Small intestine (tissue), 7 donors: ENCODE results near the gene TFAP2B. TPM values are rescaled to one million over a fixed set of nuclear protein-coding genes. Genes with fewer than 3 reads are reported as not detected.

ENCODE experiments used
- DNase-seq, 2 donors: peaks; one replicate each; pipeline versions ENCODE4 v3.0.0 to v3.0.0-alpha.2; 2013
- FAIRE-seq: peaks from 2 replicates; lab custom pipeline; 2012; peaks lifted over from hg19 to GRCh38; lab: Jason Lieb, UNC
- H3K27ac ChIP-seq, 3 donors: one replicate each; pipeline ENCODE4 v1.5.1; 2013; ENCODE audit warnings: low read length in 2 of 3, mild to moderate bottlenecking in 2 of 3, control low read depth in 1 of 3, inconsistent platforms in 1 of 3, low read depth in 1 of 3, moderate library complexity in 1 of 3
- H3K27me3 ChIP-seq, 3 donors: one replicate each; pipeline ENCODE4 v1.6.1; 2013; ENCODE audit warnings: low read length in 3 of 3, inconsistent platforms in 1 of 3; ENCODE audit not compliant: control insufficient read depth in 3 of 3, insufficient read depth in 3 of 3
- H3K36me3 ChIP-seq, 3 donors: one replicate each; pipeline ENCODE4 v1.6.1; 2013; ENCODE audit warnings: low read length in 3 of 3, inconsistent platforms in 1 of 3, low read depth in 1 of 3, mild to moderate bottlenecking in 1 of 3, moderate library complexity in 1 of 3; ENCODE audit not compliant: control insufficient read depth in 3 of 3, insufficient read depth in 2 of 3
- H3K4me1 ChIP-seq, 3 donors: one replicate each; pipeline ENCODE4 v1.6.1; 2013; ENCODE audit warnings: low read length in 2 of 3, inconsistent platforms in 1 of 3, low read depth in 1 of 3, mild to moderate bottlenecking in 1 of 3, moderate library complexity in 1 of 3; ENCODE audit not compliant: control insufficient read depth in 3 of 3, insufficient read depth in 2 of 3
- H3K4me3 ChIP-seq, 3 donors: one replicate each; pipeline ENCODE4 v1.5.1; 2013; ENCODE audit warnings: low read length in 3 of 3, control low read depth in 1 of 3, inconsistent platforms in 1 of 3, low read depth in 1 of 3, mild to moderate bottlenecking in 1 of 3, moderate library complexity in 1 of 3
- H3K9me3 ChIP-seq, 2 donors: one replicate each; pipeline ENCODE4 v1.6.1; 2013; ENCODE audit warnings: low read depth in 1 of 2, low read length in 1 of 2; ENCODE audit not compliant: control insufficient read depth in 2 of 2, insufficient read depth in 1 of 2
- WGBS, 3 donors: extraction: QIAGEN DNeasy Blood & Tissue Kit; methylation state at CpG; one replicate each; pipeline ENCODE4 v1.1.7; 2013; 5-methylcytosine and 5-hydroxymethylcytosine counted together
- polyA plus RNA-seq, 4 donors: library from polyadenylated mRNA; stranded (reverse) in 3 of 4; unstranded in 1 of 4; fragments of 200-250 nt in 3 of 4; fragments of 120-200 nt in 1 of 4; gene quantifications; one replicate each; pipeline versions ENCODE4 v1.2.1 to v1.2.3, GENCODE V29; 2013
- donor health status: healthy with polysubstance abuse.
- donor health status: control.
- donor health status: control.
- donor health status: Bipolar disorder and iron deficiency.
- donor health status: healthy.

TFAP2B gene
- polyA plus RNA-seq, 4 donors = not detected

DNA sequence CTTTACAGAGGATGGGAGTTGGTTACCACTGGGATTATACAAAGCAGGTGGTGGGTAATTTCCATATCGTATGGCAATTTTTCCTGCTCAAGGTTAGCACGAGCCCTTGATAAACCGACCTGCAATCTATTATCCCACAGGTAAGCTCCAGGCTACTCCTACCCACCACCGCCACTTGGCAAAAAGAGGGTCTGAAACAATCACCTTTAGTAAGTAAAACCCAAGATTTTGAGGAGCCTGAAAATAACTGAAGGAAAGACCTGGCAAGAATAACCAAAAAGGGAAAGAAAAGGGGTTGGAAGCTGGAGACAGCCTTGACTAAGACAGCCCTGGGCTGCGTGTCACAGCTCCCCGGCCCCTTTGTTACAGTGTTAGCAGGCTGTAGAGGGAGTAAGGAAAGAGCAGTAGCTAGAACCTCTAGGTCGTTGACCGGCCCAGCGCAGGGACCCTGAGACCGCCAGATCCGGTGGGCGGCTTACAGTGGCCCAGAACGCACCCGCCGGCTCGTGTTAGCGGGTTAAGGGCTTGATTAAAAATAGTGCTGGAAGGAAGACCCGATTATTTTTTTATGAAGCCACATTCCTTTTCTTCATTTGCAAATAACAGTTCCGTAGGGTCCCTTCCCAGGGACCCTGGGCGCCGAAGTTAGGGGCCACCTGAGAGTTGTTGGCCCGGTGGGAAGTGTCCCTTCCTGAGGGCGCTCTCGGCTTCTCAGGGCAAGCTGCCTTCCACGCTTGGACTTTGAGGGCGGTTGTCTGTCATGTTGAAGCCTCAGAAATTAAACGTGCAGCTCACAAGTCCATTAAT, 30.5 kb downstream of the TFAP2B start:
- Histone ChIP-seq H3K4me1 (peaks cover 0 to 7% (median 0%) of the 10 kb centered on the region in 3 donors), H3K27ac (no peak overlapping the region), H3K4me3 (no peak overlapping the region), H3K36me3 (no peaks in the 10 kb centered on the region), H3K9me3 (no peaks in the 10 kb centered on the region), H3K27me3 (peaks cover 2 to 73% (median 49%) of the 10 kb centered on the region in 3 donors)
- FAIRE-seq (no peak), DNase-seq (no peak)
- WGBS, 3 donors = 4 to 13% (median 11%) methylated on average over 27 of the region's 27 CpGs

DNA sequence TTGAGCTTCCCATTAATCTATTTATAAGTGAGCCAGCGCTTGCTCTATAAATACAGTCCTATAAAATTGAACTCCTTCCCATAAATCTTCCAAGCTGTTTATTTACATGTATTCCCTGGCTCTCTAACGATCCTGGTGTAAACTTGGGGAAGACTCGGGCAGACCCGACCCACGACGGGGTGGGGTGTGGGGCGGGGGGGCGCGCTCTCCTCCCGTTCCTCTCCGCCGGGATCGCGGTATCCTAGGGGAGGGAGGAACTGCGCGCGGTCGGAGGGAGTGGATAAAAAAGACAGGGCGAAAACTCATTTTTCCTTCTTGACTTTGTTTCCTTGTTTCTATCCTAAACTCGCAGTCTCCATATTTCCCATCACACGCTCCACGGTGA, 31.1 kb downstream of the TFAP2B start:
- WGBS, 3 donors = 5 to 16% (median 7%) methylated on average over 22 of the region's 22 CpGs

GRCh38 chr6:50850223-50851048, 31.8 kb downstream of the TFAP2B start:
- DNase-seq = peak in 1 of 2 donors; percentile 8
- no peak overlapping the region for H3K4me3 ChIP-seq
- no peak overlapping the region for H3K27ac ChIP-seq
- H3K27me3 ChIP-seq = peaks cover 2 to 61% (median 40%) of the 10 kb centered on the region in 3 donors
- H3K9me3 ChIP-seq = no peaks in the 10 kb centered on the region
- peaks cover 0 to 7% (median 0%) of the 10 kb centered on the region in 3 donors for H3K4me1 ChIP-seq
- no peak for FAIRE-seq
- no peaks in the 10 kb centered on the region for H3K36me3 ChIP-seq
- WGBS, 3 donors = 7 to 31% (median 31%) methylated on average over 55 of the region's 55 CpGs

More for the DNA sequence above, 31.1 kb downstream of the TFAP2B start:
- H3K9me3 ChIP-seq = no peaks in the 10 kb centered on the region
- DNase-seq = no peak
- H3K4me1 ChIP-seq = peaks cover 0 to 7% (median 0%) of the 10 kb centered on the region in 3 donors
- H3K4me3 ChIP-seq = no peak overlapping the region
- FAIRE-seq = no peak
- no peaks in the 10 kb centered on the region for H3K36me3 ChIP-seq
- no peak overlapping the region for H3K27ac ChIP-seq
- peaks cover 2 to 67% (median 46%) of the 10 kb centered on the region in 3 donors for H3K27me3 ChIP-seq

GRCh38 chr6:50851049-50851845, 32.6 kb downstream of the TFAP2B start:
- Histone ChIP-seq H3K4me1 (peaks cover 0 to 7% (median 0%) of the 10 kb centered on the region in 3 donors), H3K27me3 (peaks cover 2 to 52% (median 36%) of the 10 kb centered on the region in 3 donors), H3K9me3 (no peaks in the 10 kb centered on the region), H3K27ac (no peak overlapping the region), H3K36me3 (no peaks in the 10 kb centered on the region), H3K4me3 (no peak overlapping the region)
- no peak for FAIRE-seq
- DNase-seq = no peak
- WGBS, 3 donors = 9 to 15% (median 14%) methylated on average over 31 of the region's 31 CpGs

- WGBS, 3 donors = 14 to 25% (median 23%) methylated on average over 6 of the region's 6 CpGs
- peaks cover 0 to 3% of the 10 kb centered on the region in 2 donors for H3K9me3 ChIP-seq
- H3K27ac ChIP-seq = no peak overlapping the region
- DNase-seq = no peak
- no peak overlapping the region for H3K4me3 ChIP-seq
- H3K27me3 ChIP-seq = peaks cover 0 to 34% (median 27%) of the 10 kb centered on the region in 3 donors
- H3K36me3 ChIP-seq = no peaks in the 10 kb centered on the region
- H3K4me1 ChIP-seq = peaks cover 0 to 7% (median 0%) of the 10 kb centered on the region in 3 donors
- no peak for FAIRE-seq
Measured at GRCh38 chr6:50853939-50854338, 35.3 kb downstream of the TFAP2B start.

GRCh38 chr6:50861692-50862091, 43.0 kb downstream of the TFAP2B start:
- peaks cover 0 to 3% of the 10 kb centered on the region in 2 donors for H3K9me3 ChIP-seq
- 0% methylated on average over 1 of the region's 1 CpG for WGBS, 3 donors
- H3K36me3 ChIP-seq = no peaks in the 10 kb centered on the region
- H3K4me1 ChIP-seq = no peaks in the 10 kb centered on the region
- DNase-seq (no peak), FAIRE-seq (no peak)
- no peak overlapping the region for H3K27ac ChIP-seq
- H3K4me3 ChIP-seq = no peak overlapping the region
- H3K27me3 ChIP-seq = peaks cover 0 to 2% (median 0%) of the 10 kb centered on the region in 3 donors

- WGBS, 3 donors = 50 to 67% (median 55%) methylated on average over 3 of the region's 3 CpGs
- no peak overlapping the region for H3K27ac ChIP-seq
- FAIRE-seq (no peak), DNase-seq (no peak)
- H3K27me3 ChIP-seq = peaks cover 0 to 2% (median 0%) of the 10 kb centered on the region in 3 donors
- no peaks in the 10 kb centered on the region for H3K36me3 ChIP-seq
- H3K4me3 ChIP-seq = no peak overlapping the region
- H3K4me1 ChIP-seq = no peaks in the 10 kb centered on the region
- peaks cover 0 to 3% of the 10 kb centered on the region in 2 donors for H3K9me3 ChIP-seq
Measured at GRCh38 chr6:50862176-50862575, 43.5 kb downstream of the TFAP2B start.

GRCh38 chr6:50864601-50865000, 45.9 kb downstream of the TFAP2B start:
- no peaks in the 10 kb centered on the region for H3K4me1 ChIP-seq
- H3K36me3 ChIP-seq = no peaks in the 10 kb centered on the region
- H3K4me3 ChIP-seq = no peak overlapping the region
- DNase-seq (no peak), FAIRE-seq (no peak)
- 8 to 22% (median 20%) methylated on average over 1 of the region's 1 CpG for WGBS, 3 donors
- no peaks in the 10 kb centered on the region for H3K9me3 ChIP-seq
- no peak overlapping the region for H3K27ac ChIP-seq
- no peaks in the 10 kb centered on the region for H3K27me3 ChIP-seq
